GM21423 (cell line): ENCODE results near the gene SPACA6.

Experiments
- ATAC-seq: cut with Tn5 transposase; IDR thresholded peaks from one replicate; pipeline ENCODE4 v1.9.1; 2021; ENCODE audit warnings: mild to moderate bottlenecking, moderate library complexity; ENCODE audit not compliant: unreplicated experiment

SPACA6 gene

DNA sequence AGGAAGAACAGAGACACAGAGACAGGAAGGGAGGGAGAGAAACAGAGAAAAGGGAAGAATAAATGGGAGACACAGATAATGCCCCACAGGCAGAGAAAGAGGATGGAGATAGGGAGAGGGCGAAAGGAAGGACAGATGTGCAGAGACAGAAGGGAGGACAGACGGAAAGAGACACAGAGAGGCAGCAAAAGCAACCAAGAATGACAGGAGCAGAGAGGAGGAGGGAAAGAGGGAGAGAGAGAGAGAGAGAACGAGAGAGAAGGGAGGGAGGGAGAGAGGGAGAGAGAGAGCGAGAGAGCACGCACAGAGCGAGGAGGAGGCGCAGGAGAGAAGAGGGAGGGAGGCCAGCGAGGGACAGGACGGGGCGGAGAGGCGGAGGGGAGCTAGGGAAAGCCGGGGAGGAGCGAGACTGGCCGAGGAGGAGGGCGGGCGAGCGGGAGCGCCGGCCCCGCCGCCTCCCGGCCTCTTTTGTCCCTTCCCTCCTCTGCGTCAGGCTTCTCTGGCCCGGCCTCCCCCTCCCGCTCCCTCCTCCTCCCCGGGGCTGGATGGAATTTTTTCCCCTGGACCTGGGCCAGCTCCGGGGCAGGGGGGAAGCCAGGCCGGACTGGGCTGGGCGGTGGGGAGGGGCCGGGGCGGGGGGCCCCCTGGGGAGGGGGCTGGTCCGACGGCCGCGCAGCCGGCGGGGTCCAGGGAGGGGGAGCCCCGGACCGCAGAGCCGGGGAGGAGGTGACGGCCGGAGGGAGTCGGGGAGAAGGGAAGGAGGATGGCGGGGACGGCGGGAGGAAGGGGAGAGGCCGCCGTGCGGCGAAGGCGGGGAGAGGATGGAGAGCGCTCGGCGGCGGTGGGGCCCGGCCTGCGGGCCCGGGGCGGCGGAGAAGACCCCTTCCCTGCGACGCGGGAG, 4.2 kb upstream of the SPACA6 start:
- no peak for ATAC-seq

DNA sequence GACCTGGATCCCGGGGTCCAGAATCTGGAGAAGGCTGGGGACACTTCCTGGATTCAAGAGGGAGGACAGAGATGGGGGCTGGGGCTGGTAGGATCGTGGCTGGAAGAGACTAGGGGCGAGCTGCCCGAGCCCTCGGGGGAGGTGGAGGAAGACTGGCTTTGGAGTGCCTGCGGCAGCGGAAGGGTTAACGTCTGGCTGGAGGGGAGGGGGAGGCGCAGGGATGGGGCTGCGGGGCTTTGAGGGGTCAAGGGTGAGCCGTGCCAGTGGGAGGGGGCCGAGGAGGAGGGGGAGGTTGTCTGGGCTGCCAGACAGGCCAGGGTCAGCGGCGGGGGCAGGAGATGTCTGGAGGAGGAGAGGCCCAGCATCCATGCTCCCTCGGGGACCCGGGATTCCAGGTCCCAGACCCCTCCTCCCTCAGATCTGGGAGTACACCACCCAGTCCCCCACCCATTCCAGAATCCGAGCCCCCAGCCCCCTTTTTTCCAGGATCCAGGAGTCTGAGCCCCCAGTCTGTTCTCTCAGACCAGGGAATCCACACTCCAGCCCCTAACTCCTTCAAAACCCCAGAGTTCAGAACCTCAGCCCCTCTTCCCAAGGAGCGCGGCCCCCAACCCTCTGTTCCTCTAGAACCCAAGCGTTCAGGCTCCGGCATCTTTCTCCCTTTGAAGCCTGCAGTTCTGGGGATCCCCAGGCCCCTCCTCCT, 3.2 kb upstream of the SPACA6 start:
- ATAC-seq = no peak

DNA sequence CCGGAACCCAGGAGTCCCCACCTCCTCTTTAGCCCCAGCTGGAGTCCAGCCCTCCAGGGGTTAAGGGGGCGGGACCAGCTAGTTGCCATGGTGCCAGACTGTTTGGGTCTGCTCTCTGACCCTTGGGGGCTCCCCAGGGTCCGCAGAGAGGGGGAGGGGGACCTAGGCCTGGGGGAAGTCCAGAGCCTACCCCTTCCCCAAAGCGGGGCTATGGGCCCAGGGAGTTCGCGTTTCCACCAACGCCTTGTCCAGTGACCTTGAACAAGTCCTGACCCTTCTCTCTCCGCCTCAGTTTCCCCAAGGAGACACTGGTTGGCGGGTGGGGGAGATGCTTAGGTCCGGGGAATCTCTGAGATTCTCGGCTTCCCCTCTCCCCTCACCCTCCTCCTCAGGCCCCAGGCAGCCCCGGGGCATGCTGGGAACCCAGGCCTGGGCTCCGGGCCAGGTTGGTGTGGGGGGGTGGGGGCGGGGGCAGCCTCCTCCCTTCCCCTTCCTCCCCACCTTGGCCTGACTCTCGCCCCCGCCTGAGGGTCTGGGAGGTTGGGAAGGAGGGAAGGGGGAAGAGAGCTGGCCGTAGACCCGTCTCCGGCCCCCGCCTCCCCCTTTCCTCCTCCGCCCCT, 2.6 kb upstream of the SPACA6 start:
- ATAC-seq = no peak

DNA sequence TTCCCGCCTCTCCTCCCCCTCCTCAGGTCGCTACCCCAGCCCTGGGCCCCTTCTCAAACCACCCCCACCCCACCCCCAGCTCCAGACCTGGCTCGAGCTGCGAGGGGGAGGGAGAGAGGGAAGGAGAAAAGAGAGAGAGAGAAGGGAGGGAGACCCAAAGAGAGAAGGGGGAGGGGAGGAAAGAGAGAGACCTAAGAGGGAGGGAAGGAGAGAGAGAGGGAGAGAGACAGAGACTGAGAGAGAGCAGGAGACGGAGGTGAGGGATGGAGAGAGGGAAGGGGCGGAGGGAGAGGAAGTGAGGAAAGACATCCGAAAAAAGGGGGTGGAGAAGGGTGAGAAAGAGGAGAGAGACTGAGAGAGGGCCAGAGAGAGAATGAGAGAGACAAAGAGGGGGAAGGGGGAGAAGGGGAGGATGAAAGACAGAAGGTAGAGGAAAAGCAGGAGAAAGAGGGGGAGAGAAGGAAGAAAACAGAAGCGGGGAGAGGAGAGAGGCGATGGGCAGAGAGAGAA, 2.0 kb upstream of the SPACA6 start:
- ATAC-seq = no peak

DNA sequence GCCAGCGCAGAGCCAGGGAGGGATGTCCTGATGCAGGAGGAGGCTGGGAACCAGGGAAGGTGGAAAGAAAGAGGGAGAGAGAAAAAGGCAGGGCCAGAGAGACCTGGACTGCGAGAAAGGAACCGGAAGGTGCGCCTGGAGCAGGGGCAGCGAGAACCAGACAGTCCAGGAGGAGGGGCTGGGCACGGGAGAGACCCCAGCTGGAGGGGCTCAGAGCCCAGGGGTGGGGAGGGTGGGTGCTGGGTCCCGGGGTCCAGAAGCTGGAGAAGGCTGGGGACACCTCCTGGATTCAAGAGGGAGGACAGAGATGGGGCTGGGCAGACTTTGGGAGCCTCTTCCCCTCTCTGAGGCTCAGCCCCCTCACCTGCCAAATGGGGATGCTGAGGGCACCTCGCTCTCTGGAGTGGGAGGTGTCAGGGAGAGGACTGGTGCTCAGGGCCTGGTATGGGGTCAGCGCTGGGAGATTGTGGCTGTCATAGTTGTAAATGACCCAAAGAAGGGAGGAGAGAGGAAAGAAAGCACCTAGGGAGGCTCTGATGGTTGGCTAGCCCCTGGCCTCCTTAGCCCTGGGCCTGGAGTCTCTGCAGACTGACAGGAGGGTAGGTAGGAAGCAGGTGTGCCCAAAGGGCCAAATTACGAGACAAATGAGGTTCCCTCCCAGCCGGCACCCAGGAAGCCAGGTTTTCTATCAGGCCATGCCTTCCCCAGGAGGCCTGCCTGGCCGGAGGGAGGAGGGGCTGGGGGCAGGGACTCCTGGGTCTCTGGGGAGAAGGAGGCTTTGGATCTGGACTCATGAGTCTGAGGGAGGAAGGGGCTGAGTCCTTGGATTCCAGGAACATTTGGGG, 1.3 kb upstream of the SPACA6 start:
- no peak for ATAC-seq

DNA sequence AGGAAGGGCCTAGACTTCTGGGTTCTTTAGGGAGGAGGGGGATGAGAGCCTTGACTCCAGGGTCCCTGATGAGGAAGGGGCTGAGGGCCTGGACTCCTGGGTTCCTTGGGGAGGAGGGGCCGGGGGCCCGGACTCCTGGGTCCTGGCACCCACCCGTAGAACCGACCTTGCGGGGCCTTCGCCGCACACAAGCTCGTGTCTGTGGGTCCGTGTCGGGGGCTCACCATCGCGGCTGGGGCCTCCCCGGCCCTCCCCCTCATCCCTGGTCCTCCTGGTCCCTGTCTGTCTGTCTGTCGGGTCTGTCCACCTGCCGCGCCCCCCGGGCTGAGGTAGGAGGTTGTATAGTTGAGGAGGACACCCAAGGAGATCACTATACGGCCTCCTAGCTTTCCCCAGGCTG, 662 bp upstream of the SPACA6 start:
- ATAC-seq = no peak

DNA sequence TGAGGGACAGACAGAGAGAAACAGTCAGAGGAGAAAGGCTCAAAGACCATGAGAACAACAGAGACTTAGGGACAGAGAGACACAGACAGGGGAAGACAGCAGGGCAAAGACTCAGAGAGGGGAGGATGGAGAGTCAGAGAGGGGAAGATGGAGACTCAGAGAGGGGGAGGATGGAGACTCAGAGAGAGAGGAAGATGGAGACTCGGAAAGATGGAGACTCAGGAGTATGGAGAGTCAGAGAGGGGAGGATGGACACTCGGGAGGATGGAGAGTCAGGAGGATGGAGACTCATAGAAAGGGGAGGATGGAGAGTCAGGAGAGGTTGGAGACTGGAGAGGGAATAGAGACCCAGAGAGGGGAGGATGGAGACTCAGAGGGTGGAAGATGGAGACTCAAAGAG, 689 bp downstream of the SPACA6 start:
- no peak for ATAC-seq

DNA sequence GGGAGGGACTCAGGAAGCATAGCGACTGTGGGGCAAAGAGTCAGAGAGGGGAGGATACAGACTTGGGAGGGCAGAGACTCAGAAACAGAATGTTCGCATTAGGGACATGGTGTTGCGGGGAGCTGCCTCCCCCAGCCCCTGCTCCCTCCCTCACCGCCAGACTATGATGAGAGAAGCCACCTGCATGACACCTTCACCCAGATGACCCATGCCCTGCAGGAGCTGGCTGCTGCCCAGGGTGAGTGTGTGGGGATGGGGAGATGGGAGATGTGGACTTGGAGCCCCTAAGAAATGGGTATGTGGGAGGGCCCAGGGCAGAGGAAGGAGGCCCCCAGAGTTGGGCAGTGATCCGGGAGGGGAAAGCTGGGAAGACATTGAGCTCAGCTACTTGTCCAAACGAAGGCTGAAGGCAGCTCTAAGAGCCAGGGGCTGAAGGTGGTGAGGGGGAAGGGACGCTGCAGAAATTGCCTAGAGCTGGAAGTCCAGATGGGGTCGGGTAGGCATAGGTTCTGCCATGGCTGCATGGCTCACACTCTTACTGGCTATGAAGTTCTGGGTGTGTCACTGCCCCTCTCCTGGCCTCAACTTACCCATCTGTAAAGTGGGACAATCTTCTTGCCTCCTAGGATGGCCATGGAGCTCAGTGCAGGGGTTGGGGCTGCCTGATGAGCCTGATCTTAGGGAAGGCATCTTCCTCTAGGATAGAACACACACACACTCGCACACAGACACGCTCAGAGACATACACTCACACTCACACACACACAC, 1.4 kb downstream of the SPACA6 start:
- ATAC-seq = no peak

DNA sequence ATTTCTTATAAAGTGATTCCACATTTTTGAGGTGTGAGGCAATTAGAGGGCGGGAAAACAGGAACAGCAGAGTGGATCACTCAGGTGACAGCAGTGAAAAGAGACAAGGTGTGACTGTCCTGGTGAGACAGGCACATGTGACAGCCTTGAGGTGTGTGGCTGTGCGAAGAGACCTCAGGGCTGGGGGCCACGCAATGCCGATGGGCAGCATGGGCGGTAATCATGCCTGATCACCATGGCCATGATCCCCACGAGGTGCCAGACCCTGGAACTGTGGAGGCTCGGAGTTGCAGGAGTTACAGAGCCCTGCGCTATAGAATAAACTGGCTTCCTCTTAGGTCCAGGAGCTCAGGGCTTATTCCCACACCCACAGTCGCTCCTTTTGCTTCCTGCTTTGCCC, 2.0 kb downstream of the SPACA6 start:
- no peak for ATAC-seq

DNA sequence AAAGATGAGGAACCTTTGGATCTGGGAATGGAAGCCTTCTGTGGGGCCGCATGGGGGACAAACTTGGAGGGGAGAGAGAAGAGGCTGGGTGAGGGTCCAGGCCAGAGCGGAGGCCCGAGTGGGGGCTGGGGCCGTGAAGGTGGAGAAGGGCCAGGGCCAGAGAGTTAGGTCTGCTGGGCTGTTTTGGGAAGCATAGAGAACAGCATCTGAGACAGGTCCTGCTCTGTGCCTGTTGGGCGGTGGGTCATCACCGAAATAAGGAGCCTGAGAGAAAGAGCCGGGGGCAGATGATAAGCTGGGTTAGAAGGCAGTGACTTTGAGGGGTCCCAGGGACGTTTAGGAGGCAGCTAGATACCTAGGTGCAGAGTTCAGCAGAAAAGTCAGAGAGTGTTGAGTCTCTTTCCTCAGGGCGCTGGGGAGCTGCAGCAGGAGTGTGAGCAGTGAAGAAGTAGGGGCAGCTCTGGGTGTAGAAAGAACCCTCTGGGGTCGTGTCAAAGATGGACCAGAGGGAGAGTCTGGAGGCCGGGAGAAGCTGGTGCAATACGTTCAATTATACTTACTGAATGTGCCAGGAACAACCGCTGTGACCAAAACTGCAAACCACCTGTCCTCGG, 2.7 kb downstream of the SPACA6 start:
- ATAC-seq = no peak

DNA sequence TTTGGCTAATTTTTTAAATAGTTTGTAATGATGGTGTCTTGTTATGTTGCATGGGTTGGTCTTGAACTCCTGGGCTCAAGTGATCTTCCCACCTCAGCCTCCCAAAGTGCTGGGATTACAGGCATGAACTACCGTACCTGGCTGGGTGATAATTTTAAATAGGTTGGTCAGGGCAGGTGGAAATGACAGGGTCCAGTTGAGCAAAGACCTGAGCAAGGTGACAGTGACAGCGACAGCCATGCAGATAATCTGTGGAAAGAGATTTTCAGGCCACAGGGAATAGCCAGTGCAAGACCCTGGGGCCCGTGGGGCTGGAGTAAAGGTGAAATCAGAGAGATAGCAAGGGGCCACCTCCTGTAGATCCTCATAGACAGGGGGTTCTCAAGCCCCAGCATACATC, 3.5 kb downstream of the SPACA6 start:
- no peak for ATAC-seq

DNA sequence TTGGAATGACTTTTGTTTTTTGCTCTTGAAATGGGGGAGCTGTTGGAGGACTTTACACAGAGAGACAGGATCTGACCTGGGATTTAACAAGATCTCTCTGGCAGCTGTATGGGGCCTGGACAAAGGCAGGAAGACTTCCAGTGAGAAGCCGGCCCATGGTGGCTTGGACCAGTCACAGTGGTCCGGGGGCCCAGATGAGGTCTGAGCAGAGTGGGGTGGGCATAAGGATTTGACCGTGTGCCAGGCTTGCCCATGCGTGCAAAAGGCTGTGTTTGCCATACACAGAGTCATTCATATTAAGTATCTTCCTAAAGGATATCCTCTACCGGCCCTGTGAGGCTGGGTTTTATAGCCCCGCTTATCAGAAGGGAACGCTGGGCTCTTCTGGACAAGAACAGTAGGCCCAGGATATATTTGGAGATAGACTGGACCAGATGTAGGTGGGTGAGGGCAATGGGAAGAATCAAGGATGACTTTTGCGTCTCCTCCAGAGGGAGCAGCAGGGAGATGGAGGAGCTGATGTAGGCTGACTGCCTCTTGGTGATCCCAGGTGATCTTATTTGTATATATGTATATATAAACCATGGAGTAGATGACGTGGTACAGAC, 4.1 kb downstream of the SPACA6 start:
- no peak for ATAC-seq

DNA sequence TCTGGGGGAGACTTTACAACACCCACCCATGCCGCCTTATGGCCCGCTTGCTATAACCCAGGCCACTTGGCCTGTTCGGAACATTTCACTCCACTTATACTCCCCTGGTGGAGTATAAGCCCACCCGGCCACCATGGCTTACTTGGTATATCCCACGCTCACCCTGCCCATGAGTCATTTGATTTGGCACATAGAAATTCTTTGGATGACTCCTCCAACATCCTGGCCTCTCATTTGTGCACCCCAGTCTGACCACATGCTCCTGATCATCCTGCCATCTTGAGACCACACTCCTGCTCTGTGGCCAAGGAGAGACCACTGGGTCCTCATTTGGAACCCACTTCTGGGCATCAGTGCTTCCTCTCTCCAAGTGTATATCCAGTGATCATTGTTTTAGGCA, 5.2 kb downstream of the SPACA6 start:
- no peak for ATAC-seq

DNA sequence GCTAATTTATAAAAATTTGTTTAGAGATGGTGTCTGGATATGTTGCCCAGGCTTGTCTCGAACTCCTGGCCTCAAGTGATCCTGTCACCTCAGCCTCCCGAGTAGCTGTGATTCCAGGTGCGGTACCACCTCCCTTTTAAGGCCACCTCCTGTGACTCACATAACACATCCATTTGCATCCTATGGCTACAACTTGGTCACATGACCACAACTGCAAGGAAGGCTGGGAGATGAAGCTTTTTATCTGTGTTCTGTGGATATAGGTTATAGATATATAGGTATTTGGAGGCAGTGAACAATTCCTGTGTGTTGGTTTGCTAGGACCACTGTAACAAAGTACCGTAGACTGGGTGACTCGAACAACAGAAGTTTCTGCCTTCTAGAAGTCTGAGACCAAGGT, 6.0 kb downstream of the SPACA6 start:
- no peak for ATAC-seq

DNA sequence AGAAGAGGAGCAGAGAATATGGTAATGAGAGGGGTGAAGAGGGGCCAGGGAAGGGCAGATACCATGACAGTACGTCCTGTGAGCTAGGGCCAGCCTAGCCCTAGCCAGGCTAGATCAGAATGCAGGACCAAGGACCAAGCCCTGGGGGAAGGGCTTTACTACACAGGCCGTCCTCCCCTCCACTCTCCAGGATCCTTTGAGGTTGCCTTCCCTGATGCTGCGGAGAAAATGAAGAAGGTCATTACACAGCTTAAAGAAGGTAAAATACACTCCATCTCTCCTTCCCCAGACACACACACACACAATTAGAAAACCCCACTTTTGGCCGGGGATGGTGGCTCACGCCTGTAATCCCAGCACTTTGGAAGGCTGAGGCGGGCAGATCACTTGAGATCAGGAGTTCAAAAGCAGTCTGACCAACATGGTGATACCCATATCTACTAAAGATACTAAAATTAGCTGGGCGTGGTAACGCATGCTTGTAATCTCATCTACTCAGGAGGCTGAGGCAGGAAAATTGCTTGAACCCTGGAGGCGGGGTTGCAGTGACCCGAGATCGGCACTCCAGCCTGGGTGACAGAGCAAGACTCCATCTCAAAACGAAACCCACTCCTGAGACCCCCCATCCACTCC, 8.5 kb downstream of the SPACA6 start:
- no peak for ATAC-seq

DNA sequence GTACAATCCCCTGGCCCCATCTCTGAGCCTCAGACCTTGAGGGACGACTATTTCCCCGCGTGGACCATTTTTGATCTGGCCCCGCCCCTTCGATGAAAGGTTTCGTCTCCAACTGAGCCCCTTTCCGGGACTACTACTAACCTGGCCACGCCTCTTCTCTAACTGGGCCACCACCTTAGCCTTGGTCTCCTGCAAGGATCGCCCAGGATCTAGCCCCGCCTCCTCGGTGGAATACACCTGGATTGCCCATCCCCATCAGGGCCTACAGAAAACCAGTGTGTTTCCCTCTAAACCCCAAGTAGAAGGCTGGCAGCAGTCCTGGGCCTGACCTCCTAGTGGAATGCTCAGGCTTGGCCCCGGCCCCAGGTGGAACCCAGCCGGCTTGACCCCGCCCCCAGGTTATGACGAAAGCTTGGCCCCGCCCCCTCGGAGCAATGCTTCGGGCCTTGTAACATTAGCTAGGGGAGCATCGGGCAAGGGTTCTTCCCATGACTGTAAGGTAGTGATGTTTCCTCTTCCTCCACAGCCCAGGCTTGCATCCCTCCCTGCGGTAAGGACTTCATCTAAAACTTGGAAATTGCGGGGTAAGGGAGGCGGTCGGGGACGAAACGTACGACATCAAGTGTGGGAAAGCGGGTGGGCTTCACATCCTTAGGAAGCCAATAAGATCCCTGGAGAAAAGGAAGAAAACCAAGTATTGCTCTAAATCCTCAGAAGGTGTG, 9.1 kb downstream of the SPACA6 start:
- no peak for ATAC-seq

DNA sequence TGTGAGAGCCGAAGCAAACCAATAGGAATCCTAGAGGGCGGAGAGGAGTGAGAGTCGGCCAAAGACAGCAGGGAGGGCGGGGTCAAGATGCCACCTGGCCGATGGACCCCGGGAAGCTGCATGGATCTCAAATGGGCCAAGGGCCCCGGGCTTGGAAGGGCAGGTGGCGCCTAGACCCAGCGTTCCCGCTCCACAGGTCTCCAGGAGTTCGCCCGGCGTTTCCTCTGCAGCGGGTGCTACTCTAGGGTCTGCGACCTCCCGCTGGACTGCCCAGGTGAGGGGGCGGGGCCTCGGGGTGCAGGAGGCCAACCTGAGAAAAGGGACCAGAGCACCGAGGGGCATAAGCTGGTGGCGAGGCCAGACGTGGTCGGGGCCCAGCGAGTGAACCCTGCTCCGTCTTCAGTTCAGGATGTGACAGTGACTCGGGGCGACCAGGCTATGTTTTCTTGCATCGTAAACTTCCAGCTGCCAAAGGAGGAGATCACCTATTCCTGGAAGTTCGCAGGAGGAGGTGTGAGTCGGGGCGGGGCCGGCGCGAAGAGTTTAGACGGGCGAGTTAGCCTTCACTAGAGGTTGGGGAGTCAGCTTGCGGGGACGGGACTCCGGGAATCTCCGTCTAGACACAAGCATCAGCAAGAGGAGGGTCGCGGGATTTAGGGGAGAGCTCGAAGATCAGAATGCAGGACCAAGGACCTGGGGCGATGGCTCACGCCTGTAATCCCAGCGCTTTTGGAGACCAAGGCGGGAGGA, 9.9 kb downstream of the SPACA6 start:
- no peak for ATAC-seq
